ENCODE data around the gene ZMYND11. TPM values are rescaled to one million over a fixed set of nuclear protein-coding genes. Genes with fewer than 3 reads are reported as not detected.

Gene ZMYND11
- 30.0 TPM for polyA plus RNA-seq (2012; ENCODE audit: insufficient read depth, insufficient read length, low read depth)

DNA sequence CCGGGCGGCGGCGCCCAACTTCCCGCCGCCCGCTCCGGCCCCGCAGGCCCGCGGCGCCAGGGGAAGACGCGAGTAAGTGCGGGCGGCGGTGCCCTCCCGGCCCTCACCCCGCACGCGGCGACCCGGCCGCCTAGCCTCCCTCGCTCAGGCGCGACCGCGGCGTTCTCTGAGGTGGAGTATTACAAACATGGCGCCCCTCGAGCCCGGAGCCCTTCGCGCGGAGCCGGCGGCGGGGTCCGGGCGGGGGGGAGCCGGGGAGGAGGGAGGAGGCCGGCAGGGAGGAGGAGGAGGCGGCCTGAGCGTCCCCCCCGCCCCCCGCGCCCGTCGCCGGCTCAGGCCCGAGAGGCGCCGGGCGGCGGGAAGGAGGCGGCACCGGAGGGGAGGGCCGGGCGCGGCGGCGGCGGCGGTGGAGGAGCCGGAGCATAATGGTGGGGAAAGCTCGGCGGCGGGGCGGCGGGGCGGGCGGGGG is at the start of gene ZMYND11:
Gene ZMYND11, plus strand, starts transcription at position 324 of the 469 bp plus-strand sequence. CDS start 44,558 bp downstream, outside the sequence.
- Histone ChIP-seq H3K4me1 (no peaks in the 10 kb centered on the region; the same call in 1 of the 2 replicates), H3K9me3 (no peaks in the 10 kb centered on the region), H3K27me3 (no peaks in the 10 kb centered on the region), H3K4me3 (ENCODE audit: low read depth, low read length) (peak within 1 kb of the TSS; percentile 82), H3K36me3 (no peaks in the 10 kb centered on the region)
- TF ChIP-seq, protein P1, sequence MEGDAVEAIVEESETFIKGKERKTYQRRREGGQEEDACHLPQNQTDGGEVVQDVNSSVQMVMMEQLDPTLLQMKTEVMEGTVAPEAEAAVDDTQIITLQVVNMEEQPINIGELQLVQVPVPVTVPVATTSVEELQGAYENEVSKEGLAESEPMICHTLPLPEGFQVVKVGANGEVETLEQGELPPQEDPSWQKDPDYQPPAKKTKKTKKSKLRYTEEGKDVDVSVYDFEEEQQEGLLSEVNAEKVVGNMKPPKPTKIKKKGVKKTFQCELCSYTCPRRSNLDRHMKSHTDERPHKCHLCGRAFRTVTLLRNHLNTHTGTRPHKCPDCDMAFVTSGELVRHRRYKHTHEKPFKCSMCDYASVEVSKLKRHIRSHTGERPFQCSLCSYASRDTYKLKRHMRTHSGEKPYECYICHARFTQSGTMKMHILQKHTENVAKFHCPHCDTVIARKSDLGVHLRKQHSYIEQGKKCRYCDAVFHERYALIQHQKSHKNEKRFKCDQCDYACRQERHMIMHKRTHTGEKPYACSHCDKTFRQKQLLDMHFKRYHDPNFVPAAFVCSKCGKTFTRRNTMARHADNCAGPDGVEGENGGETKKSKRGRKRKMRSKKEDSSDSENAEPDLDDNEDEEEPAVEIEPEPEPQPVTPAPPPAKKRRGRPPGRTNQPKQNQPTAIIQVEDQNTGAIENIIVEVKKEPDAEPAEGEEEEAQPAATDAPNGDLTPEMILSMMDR (IDR thresholded peaks at IDR 0.05; ENCODE audit: low read depth, low read length), result no peak
- DNase-seq, result peak; percentile 69

DNA sequence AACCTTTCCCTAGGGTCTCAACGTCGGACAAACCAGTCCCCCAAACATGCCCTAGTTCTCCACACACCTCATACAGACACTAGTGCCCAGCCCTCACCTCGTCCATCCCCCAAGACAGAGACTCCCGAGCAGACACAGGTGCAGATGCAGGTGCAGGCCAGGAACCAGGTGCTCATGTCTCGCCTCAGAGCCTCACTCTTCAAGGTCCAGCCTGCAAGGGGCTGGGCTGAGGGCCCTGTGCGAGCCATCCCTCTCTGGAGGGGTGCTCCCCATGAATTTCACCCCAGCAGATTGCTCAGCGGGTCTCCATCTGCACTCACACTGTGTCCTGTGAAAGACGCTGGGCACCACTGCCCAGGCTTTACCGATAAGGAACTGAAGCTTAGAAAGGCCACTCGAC is 49.2 kb upstream of the ZMYND11 start:
- H3K4me1 ChIP-seq, result no peaks in the 10 kb centered on the region
- TF ChIP-seq, protein P1 (IDR thresholded peaks at IDR 0.05; ENCODE audit: low read depth, low read length), result no peak
- H3K9me3 ChIP-seq, result no peaks in the 10 kb centered on the region
- H3K4me3 ChIP-seq (ENCODE audit: low read depth, low read length), result no peak overlapping the region
- no peaks in the 10 kb centered on the region for H3K36me3 ChIP-seq
- no peaks in the 10 kb centered on the region for H3K27me3 ChIP-seq
- no peak for DNase-seq

DNA sequence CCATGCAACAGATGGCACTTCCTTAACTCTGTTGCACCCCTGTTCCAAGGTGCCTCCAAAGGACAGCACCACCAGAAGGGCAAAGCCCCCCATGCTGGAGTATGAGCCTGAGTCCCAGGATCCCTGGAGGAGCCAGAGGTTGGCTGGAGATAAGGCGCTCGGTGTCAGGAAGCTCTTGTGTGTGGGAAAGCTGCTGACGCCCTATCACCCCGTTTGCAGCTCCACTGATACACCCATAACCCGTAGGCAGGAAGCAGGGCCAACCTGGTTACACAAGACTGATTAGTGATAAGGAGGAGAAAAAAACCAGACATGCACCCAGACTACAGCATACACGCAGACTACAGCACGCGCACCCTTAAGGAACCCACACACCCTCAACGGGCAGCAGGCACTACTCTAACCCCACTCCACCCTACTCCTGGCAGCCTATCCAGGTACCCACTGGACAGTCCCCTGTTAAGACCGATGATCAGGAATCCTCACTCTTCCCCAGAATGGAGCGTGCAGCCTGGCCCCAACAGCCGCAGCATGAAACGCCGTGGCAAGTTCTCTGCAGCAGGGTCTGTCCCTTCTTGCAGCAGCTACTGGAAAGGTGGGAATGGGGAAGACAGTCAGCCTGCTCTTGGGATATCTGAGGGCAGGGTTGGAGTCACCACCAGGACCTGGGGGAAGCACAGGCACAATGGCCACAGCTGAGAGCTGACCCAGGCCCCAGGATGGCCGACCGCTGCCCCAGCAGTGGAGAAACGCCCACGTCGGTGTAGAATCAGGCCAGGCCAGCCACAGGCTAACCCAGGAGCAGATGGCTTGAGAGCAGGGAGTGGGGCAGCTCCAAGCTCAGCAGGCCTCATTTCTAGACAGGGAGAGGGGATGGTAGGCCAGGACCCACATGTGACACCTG is 47.8 kb upstream of the ZMYND11 start:
- Histone ChIP-seq H3K36me3 (no peaks in the 10 kb centered on the region), H3K27me3 (no peaks in the 10 kb centered on the region), H3K4me1 (no peaks in the 10 kb centered on the region), H3K4me3 (ENCODE audit: low read depth, low read length) (no peak overlapping the region), H3K9me3 (no peaks in the 10 kb centered on the region)
- no peak for DNase-seq
- TF ChIP-seq, protein P1 (IDR thresholded peaks at IDR 0.05; ENCODE audit: low read depth, low read length), result no peak

GRCh38 chr10:88253-88652 is 47.0 kb upstream of the ZMYND11 start:
- Histone ChIP-seq H3K36me3 (no peaks in the 10 kb centered on the region), H3K4me1 (no peaks in the 10 kb centered on the region), H3K9me3 (no peaks in the 10 kb centered on the region), H3K4me3 (ENCODE audit: low read depth, low read length) (no peak overlapping the region), H3K27me3 (no peaks in the 10 kb centered on the region)
- TF ChIP-seq, protein P1 (IDR thresholded peaks at IDR 0.05; ENCODE audit: low read depth, low read length), result no peak
- DNase-seq, result no peak

DNA sequence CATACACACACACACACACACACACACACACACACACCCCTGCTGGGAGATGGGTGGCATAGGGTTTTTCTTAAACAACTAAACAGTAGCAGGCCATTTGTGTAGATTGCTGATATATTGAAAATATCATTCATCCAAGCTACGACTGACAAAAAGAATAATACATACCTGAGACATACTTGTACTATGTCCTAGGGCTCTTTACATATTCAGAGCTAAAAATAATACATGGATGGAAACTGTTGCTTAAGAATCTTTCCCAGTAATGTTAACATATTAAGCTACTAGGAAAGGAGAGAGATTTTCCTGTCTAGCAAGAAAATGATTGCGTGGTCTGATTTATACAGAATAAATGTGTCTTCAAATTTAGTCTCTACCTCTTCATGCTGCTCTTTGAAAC is 46.0 kb upstream of the ZMYND11 start:
- no peaks in the 10 kb centered on the region for H3K4me1 ChIP-seq
- H3K4me3 ChIP-seq (ENCODE audit: low read depth, low read length), result no peak overlapping the region
- no peaks in the 10 kb centered on the region for H3K9me3 ChIP-seq
- TF ChIP-seq, protein P1 (IDR thresholded peaks at IDR 0.05; ENCODE audit: low read depth, low read length), result no peak
- DNase-seq, result no peak
- H3K36me3 ChIP-seq, result no peaks in the 10 kb centered on the region
- H3K27me3 ChIP-seq, result no peaks in the 10 kb centered on the region

GRCh38 chr10:90161-90560 is 45.1 kb upstream of the ZMYND11 start:
- TF ChIP-seq, protein P1 (IDR thresholded peaks at IDR 0.05; ENCODE audit: low read depth, low read length), result no peak
- Histone ChIP-seq H3K4me3 (ENCODE audit: low read depth, low read length) (no peak overlapping the region), H3K36me3 (no peaks in the 10 kb centered on the region), H3K9me3 (no peaks in the 10 kb centered on the region; the same call in 1 of the 2 replicates), H3K4me1 (no peaks in the 10 kb centered on the region), H3K27me3 (no peaks in the 10 kb centered on the region)
- no peak for DNase-seq
